NCI-H345 (cell line): ENCODE data around the gene TENM4.

Experiments
- DNase-seq: peaks from one replicate; lab custom pipeline; 2025; lab: John Stamatoyannopoulos, UW

The TENM4 gene

DNA sequence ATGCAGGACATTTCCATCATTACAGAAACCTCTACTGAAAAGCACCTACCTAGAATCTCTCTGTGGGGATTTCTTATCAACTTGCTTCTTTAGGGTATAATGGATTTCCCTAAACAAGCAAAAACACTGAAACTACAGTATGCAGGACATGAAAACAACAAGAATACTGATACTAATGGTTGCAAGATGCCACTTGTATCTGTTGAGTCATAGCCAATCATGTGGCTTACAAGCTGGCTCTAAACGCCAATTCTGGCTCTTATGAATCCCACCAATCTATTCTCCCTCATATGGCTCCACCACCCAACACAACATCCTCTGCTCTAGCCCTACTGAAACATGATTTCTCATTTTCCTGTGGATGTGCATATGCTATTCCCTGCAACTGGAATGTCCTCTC is 22.6 kb downstream of the TENM4 start:
- no peak for DNase-seq

- no peak for DNase-seq
Measured at GRCh38 chr11:79417069-79417920, 23.5 kb downstream of the TENM4 start.

GRCh38 chr11:79415912-79416311 is 24.9 kb downstream of the TENM4 start:
- no peak for DNase-seq

DNA sequence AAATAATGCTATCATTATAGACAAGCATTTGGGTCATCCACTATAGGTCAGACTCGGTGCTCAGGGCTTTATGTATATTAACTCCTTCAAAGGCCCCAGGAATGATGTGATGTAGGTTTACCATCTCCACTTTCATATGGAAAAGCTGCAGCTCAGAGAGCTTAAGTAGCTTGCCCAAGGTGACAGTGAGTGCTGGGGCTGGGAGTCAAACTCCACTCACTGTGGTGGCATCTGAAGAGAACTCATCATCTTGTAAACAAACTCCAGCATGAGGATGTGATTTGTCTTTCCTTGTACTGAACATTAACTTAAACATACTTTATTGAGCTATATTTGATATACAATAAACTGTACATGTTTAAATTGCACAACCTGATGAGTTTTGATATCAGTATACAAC is 25.4 kb downstream of the TENM4 start:
- DNase-seq, result no peak

- DNase-seq, result no peak
Measured at GRCh38 chr11:79414644-79415317, 26.0 kb downstream of the TENM4 start.

GRCh38 chr11:79414041-79414440 is 26.8 kb downstream of the TENM4 start:
- DNase-seq, result no peak

DNA sequence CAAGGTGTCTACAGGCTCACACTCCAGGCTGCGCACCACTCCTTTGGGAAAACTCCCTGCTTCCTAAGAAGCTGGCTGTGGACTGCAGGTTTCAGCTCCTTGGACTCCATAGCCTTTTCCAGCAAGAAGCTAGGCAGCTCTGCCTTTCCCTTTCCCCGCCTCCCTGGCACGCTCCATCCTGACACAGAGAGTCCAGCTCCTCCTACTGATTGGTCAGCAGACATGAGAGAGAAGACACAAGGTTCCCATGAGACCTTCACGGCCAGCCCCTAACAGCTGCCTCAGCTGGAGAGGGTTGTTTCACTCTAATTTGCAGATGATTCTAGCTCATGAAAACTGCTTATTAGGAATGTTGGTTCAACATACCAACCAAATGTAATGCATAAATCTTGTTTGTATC is 27.6 kb downstream of the TENM4 start:
- peak; percentile 13 for DNase-seq

GRCh38 chr11:79412761-79413160 is 28.1 kb downstream of the TENM4 start:
- peak; percentile 12 for DNase-seq

DNA sequence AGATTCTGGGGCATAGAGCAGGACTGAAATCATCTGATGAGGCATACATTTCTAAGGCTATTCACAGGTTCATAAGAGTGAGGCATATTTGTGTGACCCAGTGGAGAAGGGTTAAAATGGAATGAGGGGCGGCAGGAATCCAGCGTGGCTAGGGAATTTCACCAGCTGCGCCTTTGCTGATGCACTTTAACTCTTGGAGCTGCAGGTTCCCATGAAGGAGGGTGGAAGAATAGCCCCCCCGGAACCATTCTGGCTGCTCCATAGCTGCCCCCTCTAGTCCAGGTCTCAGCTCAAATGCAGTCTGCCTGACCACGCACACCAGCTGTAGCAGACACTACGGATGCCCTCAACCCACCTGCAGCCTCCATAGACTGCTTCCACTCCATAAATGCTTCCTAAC is 31.5 kb downstream of the TENM4 start:
- DNase-seq, result no peak

- no peak for DNase-seq
Measured at GRCh38 chr11:79406376-79406775, 34.5 kb downstream of the TENM4 start.

GRCh38 chr11:79404806-79405205 is 36.0 kb downstream of the TENM4 start:
- DNase-seq, result no peak

DNA sequence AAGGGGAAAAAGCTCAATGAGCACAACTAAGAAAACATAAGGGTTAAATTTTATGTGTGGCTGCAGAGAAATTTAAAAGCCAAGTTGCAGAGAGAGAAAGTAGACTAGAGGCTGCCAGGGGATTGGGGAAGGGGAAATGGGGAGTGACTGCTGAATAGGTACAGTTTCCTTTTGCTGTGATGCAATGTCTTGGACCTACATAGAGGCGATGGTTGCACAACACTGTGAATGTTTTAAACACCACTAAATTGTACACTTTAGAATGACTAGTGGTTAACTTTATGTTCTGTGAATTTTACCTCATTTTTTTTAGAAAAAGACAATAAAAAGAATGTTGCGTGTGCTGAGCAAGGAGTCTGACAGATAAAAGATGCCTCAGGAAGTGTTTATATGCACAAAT is 36.5 kb downstream of the TENM4 start:
- no peak for DNase-seq

DNA sequence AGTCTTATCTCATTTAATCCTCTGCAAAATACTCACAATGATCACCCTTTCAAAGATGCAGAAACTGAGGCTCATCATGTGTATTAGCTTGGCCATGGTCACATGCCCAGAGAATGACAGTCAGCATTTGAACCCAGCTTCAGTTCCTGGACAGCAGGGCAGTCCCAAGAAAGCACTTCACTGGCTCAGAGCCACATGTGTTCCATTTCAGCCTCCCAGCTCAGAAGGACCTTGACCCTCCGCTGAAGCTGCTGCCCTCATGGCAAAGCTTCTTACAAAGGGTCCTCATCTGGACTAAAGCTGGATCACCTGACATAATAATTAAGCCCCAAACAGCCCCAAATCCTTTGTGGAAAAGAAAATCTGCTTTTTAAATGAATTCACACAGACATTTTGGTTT is 37.0 kb downstream of the TENM4 start:
- no peak for DNase-seq

DNA sequence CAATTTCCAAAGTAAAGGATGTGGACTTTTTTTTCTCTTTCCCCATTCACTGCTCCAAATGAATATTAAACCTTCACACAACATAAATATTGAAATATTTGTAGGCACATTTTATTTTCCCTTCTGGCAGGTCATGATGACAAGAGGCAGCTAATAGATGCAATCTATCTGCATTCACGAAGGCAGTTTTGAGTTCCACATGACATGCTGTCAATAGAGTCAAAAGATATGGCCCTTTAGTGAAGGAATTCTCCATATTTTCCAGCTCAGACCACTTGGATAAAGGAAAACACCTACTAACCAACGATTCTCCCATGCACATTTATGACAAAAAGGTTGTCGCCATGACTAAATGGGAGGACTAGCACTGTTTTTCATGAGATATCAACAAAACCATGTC is 37.9 kb downstream of the TENM4 start:
- no peak for DNase-seq

- peak; percentile 25 for DNase-seq
Measured at GRCh38 chr11:79400717-79401330, 40.0 kb downstream of the TENM4 start.

DNA sequence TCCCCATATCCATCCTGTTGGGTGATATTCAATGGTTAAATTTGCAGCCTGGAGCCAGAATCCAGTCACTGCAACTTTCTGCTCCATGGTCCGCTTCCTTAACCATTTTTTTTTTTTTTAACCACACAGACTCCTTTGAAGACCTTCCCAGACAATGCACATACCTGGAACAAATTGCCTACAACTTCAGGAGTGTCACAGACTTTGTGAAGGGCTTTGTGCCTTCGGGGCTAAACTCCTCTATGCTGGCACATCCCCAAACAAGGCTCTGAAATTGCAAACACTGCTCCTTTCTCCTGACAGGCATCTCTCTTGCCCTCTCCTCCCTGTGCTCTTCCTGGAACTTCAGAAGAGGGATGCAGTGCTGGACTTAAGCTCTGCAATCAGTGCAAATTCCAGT is 40.6 kb downstream of the TENM4 start:
- DNase-seq, result no peak

DNA sequence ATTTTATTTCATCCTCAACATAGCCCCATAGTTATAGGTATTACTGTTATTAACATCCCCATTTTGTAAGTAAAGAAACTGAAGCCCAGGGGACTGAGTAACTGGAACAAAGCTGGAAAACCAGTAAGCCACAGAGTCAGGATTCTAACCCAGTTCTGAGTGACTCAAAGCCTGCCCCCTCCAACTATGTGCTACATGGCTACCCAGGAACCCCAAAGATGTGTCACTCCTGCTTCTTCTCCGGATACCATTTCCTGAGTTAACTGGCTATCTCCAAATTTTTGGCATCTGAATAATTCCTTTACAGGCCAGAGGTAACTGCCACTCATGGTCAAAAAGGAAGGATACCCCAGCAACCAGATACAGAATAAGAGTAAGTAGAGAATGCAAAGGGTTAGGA is 43.6 kb downstream of the TENM4 start:
- no peak for DNase-seq

DNA sequence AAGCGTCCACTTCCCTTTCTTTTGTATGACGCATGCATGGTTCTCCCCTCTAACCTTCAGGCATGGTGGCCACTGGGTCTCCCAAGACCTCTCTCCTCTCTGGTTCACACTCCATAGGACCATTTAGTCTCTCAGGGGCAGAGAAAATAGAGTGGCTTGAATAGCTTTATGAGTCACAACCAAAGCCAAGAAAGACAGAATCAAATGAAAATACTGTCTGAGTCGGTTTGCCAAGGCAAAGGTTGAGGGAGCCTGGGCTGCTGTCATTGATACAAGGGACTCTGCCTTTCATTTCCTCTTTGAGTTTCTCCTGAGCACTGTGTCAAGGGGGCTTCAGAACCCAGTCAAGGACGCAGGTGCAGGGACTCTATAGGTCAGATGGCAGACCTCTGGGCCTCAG is 44.2 kb downstream of the TENM4 start:
- no peak for DNase-seq

DNA sequence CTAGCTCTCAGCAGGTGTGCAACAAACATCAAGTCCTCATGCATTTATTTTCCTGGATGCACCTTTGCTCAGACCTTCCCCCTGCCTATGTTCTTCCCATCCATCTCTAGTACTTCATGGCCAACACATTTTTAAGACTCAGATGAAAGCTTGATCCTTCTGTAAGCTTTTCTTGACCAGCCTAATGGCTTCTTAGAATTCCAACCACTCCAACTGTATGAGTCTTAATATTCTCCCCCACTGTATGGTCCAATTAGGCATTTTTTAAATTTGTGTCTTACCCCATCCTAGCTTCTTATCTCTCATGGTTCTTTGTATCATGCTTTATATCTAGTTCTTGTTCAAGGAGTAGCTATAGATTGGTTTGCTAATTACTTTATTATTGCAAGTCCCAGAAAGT is 44.8 kb downstream of the TENM4 start:
- no peak for DNase-seq

DNA sequence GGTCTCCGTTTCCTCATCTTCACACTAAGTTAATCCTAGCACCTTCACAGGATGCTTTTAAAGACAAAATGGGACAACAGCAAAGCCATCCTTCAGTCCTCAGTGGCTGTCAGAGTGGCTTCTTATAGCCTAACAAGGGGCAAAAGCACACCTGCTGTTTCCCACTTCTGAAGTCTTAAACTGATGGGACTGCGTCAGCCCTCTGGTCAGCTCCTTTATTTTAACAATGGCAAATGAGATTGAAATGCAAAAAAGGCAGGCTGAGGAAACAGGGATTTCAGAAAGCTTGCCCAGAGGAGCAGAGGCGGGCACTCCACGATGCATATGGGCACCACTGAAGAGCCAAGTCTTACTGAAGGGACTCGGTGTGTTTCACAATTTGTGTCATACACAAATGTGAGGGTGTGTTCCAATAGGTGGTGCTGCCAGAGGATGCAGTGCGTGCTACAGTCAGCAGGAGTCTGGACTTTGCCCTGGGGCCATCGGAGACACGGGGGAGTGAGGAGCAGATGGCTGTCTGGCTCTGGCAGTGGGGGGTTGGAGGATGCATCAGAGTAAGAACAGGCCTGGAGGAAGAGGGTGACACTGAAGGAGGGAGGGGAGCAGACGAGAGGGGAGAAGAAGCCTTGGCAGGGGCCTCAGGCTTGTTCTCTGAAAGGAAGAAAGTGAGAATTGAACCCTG is 47.3 kb downstream of the TENM4 start:
- peak; percentile 44 for DNase-seq

DNA sequence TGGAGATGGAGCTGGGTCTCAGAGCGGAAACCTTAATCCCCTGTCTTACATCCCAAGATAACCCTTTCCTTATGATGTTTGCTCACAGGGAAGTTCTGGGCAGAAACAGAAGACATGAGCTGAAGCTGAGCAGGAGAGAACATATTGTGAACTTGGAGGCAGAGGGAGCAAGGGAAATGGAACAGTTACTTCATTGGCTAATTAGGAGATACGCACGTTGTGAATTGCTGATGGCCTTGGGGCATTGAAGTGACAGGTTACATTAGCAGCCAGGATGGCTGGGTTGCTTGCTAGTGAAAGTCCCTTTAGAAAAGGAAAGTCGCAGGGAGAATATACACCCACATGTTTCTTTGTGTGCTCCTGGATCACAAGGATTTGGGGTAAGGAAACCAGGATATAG is 48.7 kb downstream of the TENM4 start:
- DNase-seq, result no peak

DNA sequence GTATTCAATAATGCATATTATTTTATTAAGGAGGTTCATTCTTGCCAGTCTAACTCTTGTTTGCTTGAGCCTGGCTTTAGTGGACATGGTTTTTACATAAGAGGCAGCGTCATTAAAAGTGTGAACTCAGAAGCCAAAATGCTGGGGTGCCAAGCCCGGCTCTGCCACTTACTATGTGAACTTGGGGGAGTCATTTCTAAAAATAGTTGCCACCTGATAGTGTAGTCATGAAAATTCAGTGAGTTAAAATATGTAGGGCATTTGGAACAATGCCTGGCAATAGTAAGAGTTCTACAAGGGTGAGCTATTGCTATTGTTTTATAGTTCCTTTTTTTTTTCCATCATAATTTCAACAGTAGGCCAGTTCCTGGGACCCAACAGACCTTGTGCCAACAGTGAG is 49.9 kb downstream of the TENM4 start:
- no peak for DNase-seq

GRCh38 chr11:79390477-79390876 is 50.4 kb downstream of the TENM4 start:
- no peak for DNase-seq
